GM23338 (cell line): ENCODE data around the gene OPN1SW. TPM values are rescaled to one million over a fixed set of nuclear protein-coding genes. Genes with fewer than 3 reads are reported as not detected.

Source experiments
- ATAC-seq: fragments of 200-7000 bp; cut with Tn5 transposase; 3 replicates; pipeline ENCODE4 v1.9.1; 2020
- DNase-seq: peaks from one replicate; pipeline ENCODE4 v3.0.0-alpha.2; 2015; ENCODE audit warnings: low spot score
- H2AFZ ChIP-seq: fragments of 200-600 bp; sonication (generic); 2 replicates; pipeline ENCODE4 v1.8.0; 2016; ENCODE audit warnings: antibody characterized with exemption, mild to moderate bottlenecking, moderate library complexity
- H3F3A ChIP-seq: fragments of 200-600 bp; sonication (generic); replicated peaks from 2 replicates; pipeline ENCODE4 v1.8.0; 2017; ENCODE audit warnings: antibody characterized with exemption, mixed run types, low read depth
- H3K27ac ChIP-seq: fragments of 200-600 bp; sonication (generic); 2 replicates; pipeline ENCODE4 v1.6.1; 2016; ENCODE audit warnings: low read depth
- H3K27me3 ChIP-seq: fragments of 200-600 bp; sonication (generic); 2 replicates; pipeline ENCODE4 v1.8.0; 2016; ENCODE audit warnings: mild to moderate bottlenecking, mixed run types, moderate library complexity; ENCODE audit not compliant: insufficient read depth
- H3K36me3 ChIP-seq: fragments of 200-600 bp; sonication (generic); 2 replicates; pipeline ENCODE4 v1.8.0; 2016; ENCODE audit warnings: mild to moderate bottlenecking; ENCODE audit not compliant: insufficient read depth
- H3K4me1 ChIP-seq: fragments of 200-600 bp; sonication (generic); 2 replicates; pipeline ENCODE4 v1.8.0; 2016; ENCODE audit warnings: mild to moderate bottlenecking, moderate library complexity; ENCODE audit not compliant: insufficient read depth
- H3K4me2 ChIP-seq: fragments of 200-600 bp; sonication (generic); 2 replicates; pipeline ENCODE4 v1.7.1; 2017; ENCODE audit warnings: mixed run types
- H3K4me3 ChIP-seq: fragments of 200-600 bp; sonication (generic); 2 replicates; pipeline ENCODE4 v1.6.1; 2016; ENCODE audit warnings: mixed run types
- H3K79me2 ChIP-seq: fragments of 200-600 bp; sonication (generic); replicated peaks from 2 replicates; pipeline ENCODE4 v1.8.0; 2017; ENCODE audit warnings: mild to moderate bottlenecking; ENCODE audit not compliant: insufficient read depth
- H3K9me2 ChIP-seq: fragments of 200-600 bp; sonication (generic); 2 replicates; pipeline ENCODE4 v1.8.0; 2017; ENCODE audit not compliant: insufficient read depth
- H4K20me1 ChIP-seq: fragments of 200-600 bp; sonication (generic); replicated peaks from 2 replicates; pipeline ENCODE4 v1.8.0; 2017; ENCODE audit warnings: mild to moderate bottlenecking; ENCODE audit not compliant: insufficient read depth
- H3K27ac Mint-ChIP-seq: 2 replicates; pipeline ENCODE4 v1.8.0; 2020; ENCODE audit warnings: inconsistent platforms, mild to moderate bottlenecking, moderate library complexity, mixed read lengths
- H3K27me3 Mint-ChIP-seq: 3 replicates; pipeline ENCODE4 v1.8.0; 2022; ENCODE audit warnings: low read depth, mild to moderate bottlenecking, moderate library complexity, mixed read lengths, inconsistent platforms; ENCODE audit not compliant: insufficient read depth, poor library complexity
- H3K36me3 Mint-ChIP-seq: 3 replicates; pipeline ENCODE4 v1.8.0; 2021; ENCODE audit warnings: low read depth, mild to moderate bottlenecking, inconsistent platforms, moderate library complexity, mixed read lengths
- H3K4me1 Mint-ChIP-seq: 3 replicates; pipeline ENCODE4 v1.8.0; 2020; ENCODE audit warnings: mild to moderate bottlenecking, inconsistent platforms, mixed read lengths
- H3K4me3 Mint-ChIP-seq: 3 replicates; pipeline ENCODE4 v1.8.0; 2021; ENCODE audit warnings: moderate library complexity, mild to moderate bottlenecking, inconsistent platforms, mixed read lengths
- H3K9me3 Mint-ChIP-seq: 3 replicates; pipeline ENCODE4 v1.8.0; 2020; ENCODE audit warnings: moderate library complexity, mild to moderate bottlenecking, inconsistent platforms, mixed read lengths
- CREB1 ChIP-seq: fragments of 250-450 bp; sonication (Bioruptor Pico); IDR thresholded peaks from 2 replicates; pipeline ENCODE4 v1.5.0; 2020; ENCODE audit warnings: low read depth, mild to moderate bottlenecking, moderate library complexity
- ETS1 ChIP-seq: IDR thresholded peaks from 2 replicates; pipeline ENCODE4 v1.6.1; 2016; ENCODE audit warnings: antibody characterized with exemption
- EZH2 ChIP-seq: fragments of 200-600 bp; sonication (generic); IDR thresholded peaks from one replicate; pipeline ENCODE4 v1.8.0; 2017; ENCODE audit warnings: antibody characterized with exemption, mild to moderate bottlenecking, low read depth; ENCODE audit not compliant: unreplicated experiment
- EZH2phosphoT487 ChIP-seq: fragments of 200-600 bp; sonication (generic); IDR thresholded peaks from one replicate; pipeline ENCODE4 v1.8.1; 2018; ENCODE audit warnings: antibody characterized with exemption; ENCODE audit not compliant: unreplicated experiment
- JUNB ChIP-seq: IDR thresholded peaks from one replicate; pipeline ENCODE4 v1.6.1; 2016; ENCODE audit warnings: antibody characterized with exemption; ENCODE audit not compliant: unreplicated experiment
- NANOG ChIP-seq: IDR thresholded peaks from 2 replicates; pipeline ENCODE4 v1.6.1; 2016; ENCODE audit warnings: antibody characterized with exemption, borderline replicate concordance
- POLR2AphosphoS5 ChIP-seq: IDR thresholded peaks from 2 replicates; pipeline ENCODE4 v1.6.1; 2016; ENCODE audit warnings: antibody characterized with exemption, low read depth
- STAT1 ChIP-seq: IDR thresholded peaks from one replicate; pipeline ENCODE4 v1.6.1; 2016; ENCODE audit warnings: antibody characterized with exemption; ENCODE audit not compliant: unreplicated experiment
- ZNF114 ChIP-seq: fragments of 250-450 bp; sonication (Bioruptor Pico); IDR thresholded peaks from 2 replicates; pipeline ENCODE4 v1.5.0; 2020; ENCODE audit warnings: mild to moderate bottlenecking, moderate library complexity
- ZNF331 ChIP-seq: fragments of 250-450 bp; sonication (Bioruptor Pico); IDR thresholded peaks from 2 replicates; pipeline ENCODE4 v1.5.0; 2020; ENCODE audit warnings: low read depth, mild to moderate bottlenecking, moderate library complexity
- ZNF462 ChIP-seq: fragments of 250-450 bp; sonication (Bioruptor Pico); IDR thresholded peaks from 2 replicates; pipeline ENCODE4 v1.5.0; 2020; ENCODE audit warnings: mild to moderate bottlenecking, moderate library complexity
- polyA plus RNA-seq: library from polyadenylated mRNA; unstranded; fragments of >200 nt; fragmentation: Nextera tagmentation; extraction: Ambion mirVana; gene quantifications from 2 replicates; pipeline ENCODE4 v1.2.1, GENCODE V29; 2016
- total RNA-seq: library from RNA; depleted of rRNA; stranded (reverse); fragments of >200 nt; shearing (Covaris generic); gene quantifications from 2 replicates; pipeline ENCODE4 v1.2.3, GENCODE V29; 2014

OPN1SW gene
- total and polyA plus RNA-seq, 2 experiments from 2014 or later = 0.50 TPM; not detected in 1

- Mint-ChIP-seq H3K4me3 (peak within 1 kb of the TSS; percentile 98), H3K27ac (peak within 1 kb of the TSS; percentile 93), H3K36me3 (peaks cover 4% of the 10 kb centered on the region; the same call in 1 of the 3 replicates), H3K4me1 (peaks cover 15% of the 10 kb centered on the region), H3K9me3 (no peaks in the 10 kb centered on the region), H3K27me3 (peaks cover 5% of the 10 kb centered on the region)
- H3K27ac ChIP-seq = peak within 1 kb of the TSS; percentile 83
- peak within 1 kb of the TSS; percentile 69 for H2AFZ ChIP-seq
- TF ChIP-seq CREB1 = peak; percentile 80
- TF ChIP-seq ETS1 = peak; percentile 51; the same call in 1 of the 2 replicates
- TF ChIP-seq POLR2AphosphoS5 = peak; percentile 93
- no peak for TF ChIP-seq EZH2phosphoT487
- no peaks in the 10 kb centered on the region for H3K27me3 ChIP-seq
- no peaks in the 10 kb centered on the region for H3F3A ChIP-seq
- ATAC-seq (peak; percentile 97), DNase-seq (peak; percentile 97)
- H3K9me2 ChIP-seq = peaks cover 2% of the 10 kb centered on the region
- peak within 1 kb of the TSS; percentile 87 for H3K4me3 ChIP-seq
- peaks cover 42% of the 10 kb centered on the region for H4K20me1 ChIP-seq
- peaks cover 15% of the 10 kb centered on the region for H3K4me1 ChIP-seq
- H3K79me2 ChIP-seq = peaks cover 51% of the 10 kb centered on the region
- no peaks in the 10 kb centered on the region for H3K36me3 ChIP-seq
- peak within 1 kb of the TSS; percentile 95 for H3K4me2 ChIP-seq
Observed at GRCh38 chr7:128739048-128739962, 36.3 kb downstream of the OPN1SW start, which contains the start of gene CALU. Gene CALU (plus strand): TSS chr7:128739359. CDS start chr7:128748584, 9,225 bp downstream.

GRCh38 chr7:128738570-128739047 is 37.0 kb downstream of the OPN1SW start:
- H3K4me2 ChIP-seq = peak overlapping the region; percentile 95
- Mint-ChIP-seq H3K4me3 (peak overlapping the region; percentile 98), H3K27ac (peak overlapping the region; percentile 88), H3K4me1 (peaks cover 15% of the 10 kb centered on the region), H3K27me3 (peaks cover 5% of the 10 kb centered on the region), H3K9me3 (no peaks in the 10 kb centered on the region), H3K36me3 (peaks cover 4% of the 10 kb centered on the region; the same call in 1 of the 3 replicates)
- peak overlapping the region; percentile 44 for H2AFZ ChIP-seq
- H3K79me2 ChIP-seq = peaks cover 44% of the 10 kb centered on the region
- ATAC-seq = peak; percentile 32
- H3K4me1 ChIP-seq = peaks cover 15% of the 10 kb centered on the region
- peaks cover 2% of the 10 kb centered on the region for H3K9me2 ChIP-seq
- H3F3A ChIP-seq = no peaks in the 10 kb centered on the region
- DNase-seq = no peak
- H3K4me3 ChIP-seq = peak overlapping the region; percentile 87
- peaks cover 35% of the 10 kb centered on the region for H4K20me1 ChIP-seq
- no peaks in the 10 kb centered on the region for H3K36me3 ChIP-seq
- no peaks in the 10 kb centered on the region for H3K27me3 ChIP-seq
- H3K27ac ChIP-seq = 0 out of 2 replicates have a peak overlapping the region, but pooled peaks have one; percentile 43
- no peak for TF ChIP-seq NANOG
- TF ChIP-seq POLR2AphosphoS5 = no peak
- TF ChIP-seq EZH2 = no peak
- no peak for TF ChIP-seq CREB1
- TF ChIP-seq ZNF114 (CRISPR knock-in tag) = no peak
- no peak for TF ChIP-seq JUNB
- TF ChIP-seq STAT1 = no peak
- TF ChIP-seq ZNF331 (CRISPR knock-in tag) = no peak
- no peak for TF ChIP-seq EZH2phosphoT487
- no peak for TF ChIP-seq ZNF462 (CRISPR knock-in tag)
